IMR-90 (cell line): Measurements from ENCODE around the gene OR51B2. TPM values are rescaled to one million over a fixed set of nuclear protein-coding genes. Genes with fewer than 3 reads are reported as not detected.

Experiments
- ATAC-seq: fragments of 200-7000 bp; cut with Tn5 transposase; 2 replicates; pipeline ENCODE4 v1.9.1; 2020; ENCODE audit warnings: low read depth, mild to moderate bottlenecking, moderate library complexity
- BruUV-seq: library from RNA; stranded (reverse); fragments of 400-500 nt; replicated peaks from 2 replicates; lab custom pipeline; 2021; lab: Mats Ljungman, UMichigan
- CTCF ChIA-PET: fragments of 300-600 bp; formaldehyde crosslinking; extraction: SDS; loops from one replicate; lab custom pipeline; 2021; ENCODE audit warnings: antibody characterized with exemption; lab: Yijun Ruan, JAX
- POLR2A ChIA-PET: fragments of 300-600 bp; sonication (Branson Sonifier 250); formaldehyde crosslinking; loops from one replicate; lab custom pipeline; 2022; ENCODE audit warnings: antibody characterized with exemption; ENCODE audit not compliant: unreplicated experiment; lab: Charles Lee
- DNase-seq: peaks from one replicate; pipeline ENCODE4 v3.0.0; 2013
- H2AFZ ChIP-seq: replicated peaks from 2 replicates; pipeline ENCODE3; 2013; ENCODE audit warnings: low read length, mild to moderate bottlenecking; ENCODE audit not compliant: poor library complexity
- H2AK5ac ChIP-seq: 2 replicates; pipeline ENCODE4 v1.6.1; 2013; ENCODE audit warnings: low read depth, low read length, inconsistent platforms
- H2AK9ac ChIP-seq: replicated peaks from 2 replicates; pipeline ENCODE3; 2013; ENCODE audit warnings: mild to moderate bottlenecking, low read depth, low read length, moderate library complexity; ENCODE audit not compliant: poor library complexity
- H2BK120ac ChIP-seq: 2 replicates; pipeline ENCODE4 v1.6.1; 2013; ENCODE audit warnings: low read depth, low read length, inconsistent platforms
- H2BK15ac ChIP-seq: 3 replicates; pipeline ENCODE4 v1.6.1; 2013; ENCODE audit warnings: low read depth, low read length, inconsistent platforms
- H2BK20ac ChIP-seq: 2 replicates; pipeline ENCODE4 v1.6.1; 2013; ENCODE audit warnings: low read depth, mild to moderate bottlenecking, inconsistent platforms, low read length, moderate library complexity
- H2BK5ac ChIP-seq: 2 replicates; pipeline ENCODE4 v1.6.1; 2013; ENCODE audit warnings: mild to moderate bottlenecking, low read depth, low read length, inconsistent platforms; ENCODE audit not compliant: poor library complexity, severe bottlenecking
- H3K14ac ChIP-seq: replicated peaks from 2 replicates; pipeline ENCODE4 v1.6.1; 2013; ENCODE audit warnings: low read depth, low read length, inconsistent platforms
- H3K18ac ChIP-seq: 2 replicates; pipeline ENCODE4 v1.6.1; 2013; ENCODE audit warnings: low read depth, low read length, control low read depth
- H3K23ac ChIP-seq: 2 replicates; pipeline ENCODE4 v1.6.1; 2013; ENCODE audit warnings: low read depth, low read length, inconsistent platforms
- H3K27ac ChIP-seq: 2 replicates; pipeline ENCODE4 v1.5.1; 2013; ENCODE audit warnings: mild to moderate bottlenecking, control low read depth, low read length; ENCODE audit not compliant: insufficient read depth
- H3K27me3 ChIP-seq: 2 replicates; pipeline ENCODE4 v1.6.1; 2013; ENCODE audit warnings: low read length; ENCODE audit not compliant: control insufficient read depth, insufficient read depth
- H3K36me3 ChIP-seq: 2 replicates; pipeline ENCODE4 v1.6.1; 2013; ENCODE audit warnings: low read length, mixed read lengths; ENCODE audit not compliant: control insufficient read depth, insufficient read depth
- H3K4ac ChIP-seq: 2 replicates; pipeline ENCODE4 v1.6.1; 2013; ENCODE audit warnings: low read depth, low read length, inconsistent platforms
- H3K4me1 ChIP-seq: 2 replicates; pipeline ENCODE4 v1.6.1; 2013; ENCODE audit warnings: low read length, mixed read lengths; ENCODE audit not compliant: control insufficient read depth, insufficient read depth
- H3K4me2 ChIP-seq: 2 replicates; pipeline ENCODE4 v1.6.1; 2013; ENCODE audit warnings: low read depth, mild to moderate bottlenecking, control low read depth, low read length, moderate library complexity
- H3K4me3 ChIP-seq: 2 replicates; pipeline ENCODE4 v1.5.1; 2013; ENCODE audit warnings: low read depth, mild to moderate bottlenecking, control low read depth, low read length, moderate library complexity; ENCODE audit not compliant: insufficient read depth
- H3K56ac ChIP-seq: 2 replicates; pipeline ENCODE4 v1.6.1; 2013; ENCODE audit warnings: low read length, inconsistent platforms; ENCODE audit not compliant: insufficient read depth; ENCODE audit errors: extremely low read depth
- H3K79me1 ChIP-seq, 2 experiments: 2 replicates each; pipeline ENCODE4 v1.6.1; 2013; ENCODE audit warnings: low read length in 2 of 2, inconsistent platforms in 1 of 2, low read depth in 1 of 2
- H3K9ac ChIP-seq: 2 replicates; pipeline ENCODE4 v1.6.1; 2013; ENCODE audit warnings: low read depth, low read length, control low read depth
- H3K9me1 ChIP-seq: 2 replicates; pipeline ENCODE4 v1.6.1; 2013; ENCODE audit warnings: low read length, inconsistent platforms; ENCODE audit not compliant: insufficient read depth
- H3K9me3 ChIP-seq: 2 replicates; pipeline ENCODE4 v1.6.1; 2013; ENCODE audit warnings: low read length; ENCODE audit not compliant: control insufficient read depth, insufficient read depth
- H4K20me1 ChIP-seq: 2 replicates; pipeline ENCODE4 v1.6.1; 2013; ENCODE audit warnings: low read length, inconsistent platforms; ENCODE audit not compliant: insufficient read depth
- H4K5ac ChIP-seq: 2 replicates; pipeline ENCODE4 v1.6.1; 2013; ENCODE audit warnings: mild to moderate bottlenecking, low read depth, low read length, control low read depth
- H4K8ac ChIP-seq, 2 experiments: 2 replicates each; pipeline ENCODE4 v1.6.1; 2013; ENCODE audit warnings: low read depth in 2 of 2, low read length in 2 of 2, control low read depth in 1 of 2, inconsistent platforms in 1 of 2
- H4K91ac ChIP-seq: 2 replicates; pipeline ENCODE4 v1.6.1; 2013; ENCODE audit warnings: low read depth, low read length, inconsistent platforms; ENCODE audit not compliant: insufficient read depth
- BHLHE40 ChIP-seq: fragments of 150-350 bp; IDR thresholded peaks from 2 replicates; pipeline ENCODE4 v1.6.1; 2016; ENCODE audit warnings: mild to moderate bottlenecking, low read depth, low read length
- CEBPB ChIP-seq: IDR thresholded peaks from 2 replicates; pipeline ENCODE4 v1.6.1; 2012; ENCODE audit warnings: low read depth, low read length, improper control_type of control experiment
- CHD1 ChIP-seq: IDR thresholded peaks from 2 replicates; pipeline ENCODE4 v1.6.1; 2012; ENCODE audit warnings: low read depth, low read length, improper control_type of control experiment
- ELK1 ChIP-seq: fragments of 150-350 bp; IDR thresholded peaks from 2 replicates; pipeline ENCODE4 v1.6.1; 2016; ENCODE audit warnings: low read depth, mild to moderate bottlenecking, low read length, moderate library complexity, borderline replicate concordance
- FOS ChIP-seq: fragments of 150-350 bp; IDR thresholded peaks from 2 replicates; pipeline ENCODE4 v1.6.1; 2016; ENCODE audit warnings: low read depth, low read length
- MAFK ChIP-seq: IDR thresholded peaks from 2 replicates; pipeline ENCODE4 v1.6.1; 2012; ENCODE audit warnings: low read depth, low read length, improper control_type of control experiment
- MAZ ChIP-seq: IDR thresholded peaks from 2 replicates; pipeline ENCODE4 v1.6.1; 2012; ENCODE audit warnings: low read depth, mild to moderate bottlenecking, low read length, improper control_type of control experiment, moderate library complexity, borderline replicate concordance
- POLR2A ChIP-seq: IDR thresholded peaks from 2 replicates; pipeline ENCODE4 v1.6.1; 2012; ENCODE audit warnings: mild to moderate bottlenecking, low read depth, low read length
- RAD21 ChIP-seq: IDR thresholded peaks from 2 replicates; pipeline ENCODE4 v1.6.1; 2012; ENCODE audit warnings: low read length, improper control_type of control experiment
- RCOR1 ChIP-seq: IDR thresholded peaks from 2 replicates; pipeline ENCODE4 v1.6.1; 2012; ENCODE audit warnings: mild to moderate bottlenecking, low read length, improper control_type of control experiment; ENCODE audit not compliant: insufficient replicate concordance
- RFX5 ChIP-seq: IDR thresholded peaks from 2 replicates; pipeline ENCODE4 v1.8.0; 2012; ENCODE audit warnings: low read depth, mild to moderate bottlenecking, low read length, moderate library complexity
- SMC3 ChIP-seq: fragments of 150-350 bp; IDR thresholded peaks from 2 replicates; pipeline ENCODE4 v1.6.1; 2016; ENCODE audit warnings: low read depth, mild to moderate bottlenecking, antibody characterized with exemption, low read length, moderate library complexity
- USF2 ChIP-seq: fragments of 150-350 bp; IDR thresholded peaks from 2 replicates; pipeline ENCODE4 v1.6.1; 2017; ENCODE audit warnings: mild to moderate bottlenecking, antibody characterized with exemption, low read length, low read depth
- dilution Hi-C: fragments of 300-500 bp; cut with HindIII; formaldehyde crosslinking; loops from one replicate; pipeline ENCODE4 v1.14.3; 2018; ENCODE audit warnings: low sequenced_read_pairs; ENCODE audit not compliant: unreplicated experiment
- in situ Hi-C: fragments of 300-500 bp; cut with MboI; formaldehyde crosslinking; loops from 3 replicates; pipeline ENCODE4 v1.14.3; 2019; ENCODE audit warnings: low sequenced_read_pairs, inconsistent platforms, mixed read lengths
- intact Hi-C: fragments of 100-400 bp; cut with micrococcal nuclease; formaldehyde crosslinking; loops from 2 replicates; pipeline ENCODE4 v1.10.0; 2022
- polyA plus RNA-seq, 3 experiments: library from polyadenylated mRNA; depleted of rRNA; stranded (reverse); fragments of >200 nt; gene quantifications; 2 replicates each; pipeline ENCODE4 v1.2.3, GENCODE V29; 2012; ENCODE audit warnings: low replicate concordance in 1 of 3
- total RNA-seq: library from RNA; depleted of rRNA; stranded (reverse); fragments of >200 nt; gene quantifications from 2 replicates; pipeline ENCODE4 v1.2.3, GENCODE V29; 2012

Gene OR51B2
- total and polyA plus RNA-seq, 2 of the 4 experiments (the other 2 are of a cell fraction): not detected

GRCh38 chr11:5289696-5290095 is 34.4 kb downstream of the OR51B2 start:
- intact Hi-C loops: loop anchor here (2.0 kb wide), 2 partner anchors 79 to 163 kb away; no protein-coding TSS in a partner anchor
- TF ChIP-seq BHLHE40 (no peak), RAD21 (no peak), MAZ (no peak), ELK1 (no peak), CHD1 (no peak), RFX5 (no peak), SMC3 (no peak), RCOR1 (no peak), CEBPB (no peak), MAFK (no peak), USF2 (no peak), FOS (no peak), POLR2A (no peak)
- in situ Hi-C loops: loop anchor here (10.0 kb wide), 1 partner anchor 75 kb away; no protein-coding TSS in a partner anchor
- Histone ChIP-seq H3K79me1 (no peaks in the 10 kb centered on the region), H3K27ac (peak overlapping the region; percentile 27), H4K91ac (peak overlapping the region; percentile 97), H3K36me3 (no peaks in the 10 kb centered on the region), H4K20me1 (no peaks in the 10 kb centered on the region), H3K4me3 (no peak overlapping the region), H4K5ac (peak overlapping the region; percentile 99), H3K9me3 (no peaks in the 10 kb centered on the region), H3K9ac (peak overlapping the region; percentile 31; the same call in 1 of the 2 replicates), H2BK120ac (peak overlapping the region; percentile 97), H2AK5ac (peak overlapping the region; percentile 23; the same call in 1 of the 2 replicates), H3K4ac (peak overlapping the region; percentile 97), H3K4me1 (peaks cover 11% of the 10 kb centered on the region; the same call in 1 of the 2 replicates), H4K8ac (peak overlapping the region; percentile 83 to 88), H2AFZ (no peak overlapping the region), H2BK20ac (peak overlapping the region; percentile 98), H3K56ac (peak overlapping the region; percentile 89), H3K4me2 (peak overlapping the region; percentile 23; the same call in 1 of the 2 replicates), H3K23ac (peak overlapping the region; percentile 87), H2BK5ac (peak overlapping the region; percentile 99), H3K27me3 (no peaks in the 10 kb centered on the region), H2AK9ac (peak overlapping the region; percentile 34), H3K14ac (peak overlapping the region; percentile 88), H3K9me1 (no peaks in the 10 kb centered on the region; the same call in 1 of the 2 replicates), H3K18ac (peak overlapping the region; percentile 99), H2BK15ac (peak overlapping the region; percentile 96; the same call in 2 of the 3 replicates)
- ChIA-PET POLR2A (interaction anchor here (0.6 to 1.7 kb wide), 2 partner anchors 75 to 77 kb away, joined by 3 to 6 read pairs; no protein-coding TSS in a partner anchor), CTCF (interaction anchor here (1.0 to 2.1 kb wide), 2 partner anchors 85 to 91 kb away, joined by 4 read pairs; no protein-coding TSS in a partner anchor)
- ATAC-seq: no peak
- DNase-seq: peak; percentile 62
- BruUV-seq: no TSS peak
- dilution Hi-C loops: no loop called here
